ENCODE results near the gene PTS. TPM values are rescaled to one million over a fixed set of nuclear protein-coding genes. Genes with fewer than 3 reads are reported as not detected.

The PTS gene
- total and polyA plus RNA-seq, 9 donors: 18.3 to 39.7 (median 26.3) TPM

GRCh38 chr11:112226831-112227401 lies 688 bp downstream of the PTS start:
- Histone ChIP-seq H3K36me3 (no peaks in the 10 kb centered on the region), H3K27me3 (no peaks in the 10 kb centered on the region), H3K27ac (peak overlapping the region; percentile 95 to 96), H3K9me3 (no peaks in the 10 kb centered on the region), H3K4me1 (ENCODE audit: insufficient read depth) (peaks cover 3% of the 10 kb centered on the region), H3K4me3 (peak overlapping the region; percentile 61)
- peak in 1 of 5 donors; percentile 20 for DNase-seq
- no peak for TF ChIP-seq CTCF (IDR thresholded peaks at IDR 0.05)
- no peak for TF ChIP-seq EP300 (IDR thresholded peaks at IDR 0.05)
- no peak for TF ChIP-seq POLR2A (IDR thresholded peaks at IDR 0.05)
- intact Hi-C loops (cut with DNase I): no loop called here
- WGBS, 3 donors: 2% methylated on average over 16 of the region's 16 CpGs

GRCh38 chr11:112227471-112227870 lies 1.2 kb downstream of the PTS start:
- Histone ChIP-seq H3K27ac (no peak overlapping the region), H3K9me3 (no peaks in the 10 kb centered on the region), H3K36me3 (no peaks in the 10 kb centered on the region), H3K27me3 (no peaks in the 10 kb centered on the region), H3K4me3 (peak overlapping the region; percentile 61), H3K4me1 (ENCODE audit: insufficient read depth) (peaks cover 3% of the 10 kb centered on the region)
- intact Hi-C loops (cut with DNase I): no loop called here
- peak in 1 of 5 donors; percentile 15 for DNase-seq
- 65 to 94% (median 82%) methylated on average over 4 of the region's 4 CpGs for WGBS, 3 donors
- no peak for TF ChIP-seq EP300 (IDR thresholded peaks at IDR 0.05)
- no peak for TF ChIP-seq CTCF (IDR thresholded peaks at IDR 0.05)
- no peak for TF ChIP-seq POLR2A (IDR thresholded peaks at IDR 0.05)

- 92 to 97% (median 95%) methylated on average over 2 of the region's 2 CpGs for WGBS, 3 donors
- peaks cover 3% of the 10 kb centered on the region for H3K4me1 ChIP-seq (ENCODE audit: insufficient read depth)
- no peak overlapping the region for H3K27ac ChIP-seq
- DNase-seq: no peak
- TF ChIP-seq EP300 (IDR thresholded peaks at IDR 0.05) (no peak), CTCF (IDR thresholded peaks at IDR 0.05) (no peak), POLR2A (IDR thresholded peaks at IDR 0.05) (no peak)
- intact Hi-C loops (cut with DNase I): no loop called here
- no peaks in the 10 kb centered on the region for H3K36me3 ChIP-seq
- H3K9me3 ChIP-seq: no peaks in the 10 kb centered on the region
- H3K4me3 ChIP-seq: no peak overlapping the region
- no peaks in the 10 kb centered on the region for H3K27me3 ChIP-seq
Measured at GRCh38 chr11:112228706-112229105, 2.5 kb downstream of the PTS start.

- TF ChIP-seq POLR2A (IDR thresholded peaks at IDR 0.05) (no peak), EP300 (IDR thresholded peaks at IDR 0.05) (no peak)
- peaks cover 3% of the 10 kb centered on the region for H3K4me1 ChIP-seq (ENCODE audit: insufficient read depth)
- intact Hi-C loops (cut with DNase I): no loop called here
- H3K27ac ChIP-seq: no peak overlapping the region
- no peaks in the 10 kb centered on the region for H3K36me3 ChIP-seq
- H3K4me3 ChIP-seq: no peak overlapping the region
- DNase-seq: no peak
- WGBS, 3 donors: 94 to 98% (median 96%) methylated on average over 7 of the region's 7 CpGs
- no peaks in the 10 kb centered on the region for H3K9me3 ChIP-seq
- H3K27me3 ChIP-seq: no peaks in the 10 kb centered on the region
Measured at GRCh38 chr11:112229159-112229558, 2.9 kb downstream of the PTS start.

GRCh38 chr11:112229746-112230433 lies 3.7 kb downstream of the PTS start:
- Histone ChIP-seq H3K27ac (no peak overlapping the region), H3K4me3 (no peak overlapping the region), H3K27me3 (no peaks in the 10 kb centered on the region), H3K9me3 (no peaks in the 10 kb centered on the region), H3K4me1 (ENCODE audit: insufficient read depth) (peaks cover 3% of the 10 kb centered on the region), H3K36me3 (no peaks in the 10 kb centered on the region)
- intact Hi-C loops (cut with DNase I): no loop called here
- TF ChIP-seq CTCF (IDR thresholded peaks at IDR 0.05) (no peak), POLR2A (IDR thresholded peaks at IDR 0.05) (no peak), EP300 (IDR thresholded peaks at IDR 0.05) (no peak)
- DNase-seq: no peak
- WGBS, 3 donors: 35 to 36% (median 35%) methylated on average over 3 of the region's 3 CpGs
